ENCODE data around the gene MARCKS. TPM values are rescaled to one million over a fixed set of nuclear protein-coding genes. Genes with fewer than 3 reads are reported as not detected.

The MARCKS gene
- total and polyA plus RNA-seq, 10 of the 15 experiments (the other 5 are each of a cell fraction or from before 2014, with no cell fraction given), result 29.0 to 164 (median 74.5) TPM

DNA sequence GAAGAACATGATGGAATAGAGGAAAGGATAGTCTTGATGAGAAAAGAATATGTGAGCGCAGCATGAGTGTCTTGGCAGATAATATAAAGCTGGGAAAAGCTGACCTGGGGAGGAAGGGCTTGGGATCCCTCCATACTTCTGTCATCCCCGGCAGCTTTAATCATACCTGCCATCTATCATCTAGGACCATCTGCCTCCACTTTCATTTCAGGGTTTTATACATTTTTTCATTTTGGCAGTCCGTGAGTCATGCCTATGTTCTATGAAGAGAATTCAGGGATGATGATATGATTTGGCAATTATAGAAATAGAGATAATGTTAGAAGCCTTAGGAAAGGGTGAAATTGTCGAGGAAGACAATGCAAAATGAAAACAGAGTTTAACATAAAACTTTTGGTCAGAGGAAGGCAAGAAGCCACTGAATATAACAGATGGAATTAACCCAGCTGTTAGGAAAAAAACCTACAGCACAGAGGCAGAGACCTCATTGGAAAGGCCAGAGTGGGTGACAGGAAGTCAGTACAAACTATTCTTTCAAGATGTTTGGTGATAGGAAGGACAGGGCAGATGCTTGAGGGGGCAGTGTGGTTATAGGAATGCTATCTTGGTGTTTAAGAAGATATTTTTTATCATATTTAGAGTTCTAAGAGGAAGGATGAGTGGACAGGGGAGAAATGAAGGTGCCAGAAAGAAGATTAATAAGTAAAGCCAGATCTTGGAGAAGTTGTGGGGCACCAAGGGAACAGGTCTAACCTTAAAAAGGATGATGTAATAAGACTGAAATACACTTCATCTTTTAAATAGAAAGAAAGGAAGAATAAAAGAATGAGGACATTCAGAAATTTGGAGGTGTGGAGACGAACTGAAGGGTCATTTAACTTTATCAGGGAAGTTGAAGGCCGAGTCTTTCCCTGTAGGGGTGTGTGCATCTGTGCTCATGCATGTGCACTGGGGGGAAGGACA is 37.8 kb downstream of the MARCKS start:
- BruUV-seq (replicated peaks), result no TSS peak
- Histone ChIP-seq H3K27ac (ENCODE audit: control insufficient read depth, insufficient read depth) (no peak overlapping the region), H3K4me2 (ENCODE audit: control insufficient read depth, insufficient read depth) (no peak overlapping the region), H3K4me3 (no peak overlapping the region), H4K20me1 (ENCODE audit: control insufficient read depth, insufficient read depth) (no peaks in the 10 kb centered on the region), H3K79me2 (ENCODE audit: control insufficient read depth, insufficient read depth, low read length) (no peaks in the 10 kb centered on the region), H3K4me1 (ENCODE audit: control insufficient read depth, insufficient read depth, low read length) (no peaks in the 10 kb centered on the region), H3K36me3 (ENCODE audit: control insufficient read depth in 2 of 2, insufficient read depth in 2 of 2, low read length in 1 of 2) (no peaks in the 10 kb centered on the region), H3K27me3 (replicated peaks in 1 of 2; ENCODE audit: control insufficient read depth in 2 of 2, insufficient read depth in 2 of 2, low read length in 1 of 2) (no peaks in the 10 kb centered on the region), H3K9ac (ENCODE audit: control insufficient read depth, insufficient read depth, low read length) (no peak overlapping the region), H3K9me3 (replicated peaks; ENCODE audit: control insufficient read depth, insufficient read depth, low read length) (no peaks in the 10 kb centered on the region), H2AFZ (ENCODE audit: control insufficient read depth, low read depth, low read length) (no peak overlapping the region)
- ChIA-PET RAD21 (ENCODE audit: unreplicated experiment) (no interaction called here), POLR2A (no interaction called here), SMC1A (ENCODE audit: uncharacterized antibody, unreplicated experiment) (interaction anchor here (0.9 to 1.1 kb wide), 2 partner anchors 423 to 588 kb away, joined by 3 read pairs; no protein-coding TSS in a partner anchor), CTCF (interaction anchor here (1.5 kb wide), 1 partner anchor 12 kb away, joined by 5 read pairs; no protein-coding TSS in a partner anchor)
- DNase-seq (ENCODE audit: low read depth, low spot score) (no peak), FAIRE-seq (no peak), ATAC-seq (no peak)
- 45% methylated on average over 5 of the region's 6 CpGs for WGBS (ENCODE audit: insufficient coverage, insufficient replicate concordance, low lambda C conversion rate, missing lambda C conversion rate)
- intact Hi-C loops (cut with micrococcal nuclease; ENCODE audit: unreplicated experiment), result no loop called here
- TF ChIP-seq MAX (IDR thresholded peaks at IDR 0.05; ENCODE audit: low read depth, low read length) (no peak), TAF1 (IDR thresholded peaks at IDR 0.05; ENCODE audit: borderline replicate concordance, low read depth, low read length) (no peak), EGR1 (IDR thresholded peaks at IDR 0.05; ENCODE audit: borderline replicate concordance in 1 of 2, low read depth in 2 of 2, low read length in 2 of 2) (no peak), SIX5 (IDR thresholded peaks at IDR 0.05; ENCODE audit: low read depth, low read length, severe bottlenecking) (no peak), YY1 (IDR thresholded peaks at IDR 0.05; ENCODE audit: low read depth, low read length) (no peak)
- TF ChIP-seq, protein P1, sequence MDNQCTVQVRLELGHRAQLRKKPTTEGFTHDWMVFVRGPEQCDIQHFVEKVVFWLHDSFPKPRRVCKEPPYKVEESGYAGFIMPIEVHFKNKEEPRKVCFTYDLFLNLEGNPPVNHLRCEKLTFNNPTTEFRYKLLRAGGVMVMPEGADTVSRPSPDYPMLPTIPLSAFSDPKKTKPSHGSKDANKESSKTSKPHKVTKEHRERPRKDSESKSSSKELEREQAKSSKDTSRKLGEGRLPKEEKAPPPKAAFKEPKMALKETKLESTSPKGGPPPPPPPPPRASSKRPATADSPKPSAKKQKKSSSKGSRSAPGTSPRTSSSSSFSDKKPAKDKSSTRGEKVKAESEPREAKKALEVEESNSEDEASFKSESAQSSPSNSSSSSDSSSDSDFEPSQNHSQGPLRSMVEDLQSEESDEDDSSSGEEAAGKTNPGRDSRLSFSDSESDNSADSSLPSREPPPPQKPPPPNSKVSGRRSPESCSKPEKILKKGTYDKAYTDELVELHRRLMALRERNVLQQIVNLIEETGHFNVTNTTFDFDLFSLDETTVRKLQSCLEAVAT (IDR thresholded peaks at IDR 0.05), result no peak
- TF ChIP-seq, protein P2, sequence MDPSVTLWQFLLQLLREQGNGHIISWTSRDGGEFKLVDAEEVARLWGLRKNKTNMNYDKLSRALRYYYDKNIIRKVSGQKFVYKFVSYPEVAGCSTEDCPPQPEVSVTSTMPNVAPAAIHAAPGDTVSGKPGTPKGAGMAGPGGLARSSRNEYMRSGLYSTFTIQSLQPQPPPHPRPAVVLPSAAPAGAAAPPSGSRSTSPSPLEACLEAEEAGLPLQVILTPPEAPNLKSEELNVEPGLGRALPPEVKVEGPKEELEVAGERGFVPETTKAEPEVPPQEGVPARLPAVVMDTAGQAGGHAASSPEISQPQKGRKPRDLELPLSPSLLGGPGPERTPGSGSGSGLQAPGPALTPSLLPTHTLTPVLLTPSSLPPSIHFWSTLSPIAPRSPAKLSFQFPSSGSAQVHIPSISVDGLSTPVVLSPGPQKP (IDR thresholded peaks at IDR 0.05; ENCODE audit: low read depth, low read length), result no peak
- in situ Hi-C loops (cut with MboI), result no loop called here
